Liver (tissue), 9 donors: Measurements from ENCODE around the gene KRTDAP. TPM values are rescaled to one million over a fixed set of nuclear protein-coding genes. Genes with fewer than 3 reads are reported as not detected.

Experiments
- DNase-seq: peaks from one replicate; pipeline ENCODE4 v3.0.0-alpha.2; 2017; ENCODE audit warnings: low spot score
- H3K27ac ChIP-seq, 2 donors: one replicate each; pipeline ENCODE4 v1.7.0; 2013; ENCODE audit warnings: inconsistent platforms in 2 of 2, low read length in 2 of 2, control low read depth in 1 of 2, low read depth in 1 of 2, mild to moderate bottlenecking in 1 of 2
- H3K27me3 ChIP-seq, 4 donors: one replicate each; pipeline versions ENCODE4 v1.6.1 to v1.7.0; 2013; ENCODE audit warnings: low read length in 3 of 4, inconsistent platforms in 1 of 4, mild to moderate bottlenecking in 1 of 4, moderate library complexity in 1 of 4; ENCODE audit not compliant: control insufficient read depth in 4 of 4, insufficient read depth in 4 of 4
- H3K36me3 ChIP-seq, 4 donors: one replicate each; pipeline versions ENCODE4 v1.6.1 to v1.7.0; 2013; ENCODE audit warnings: low read length in 3 of 4, mild to moderate bottlenecking in 3 of 4, low read depth in 1 of 4, moderate library complexity in 1 of 4; ENCODE audit not compliant: control insufficient read depth in 4 of 4, insufficient read depth in 3 of 4
- H3K4me1 ChIP-seq, 4 donors: one replicate each; pipeline versions ENCODE4 v1.6.1 to v1.7.0; 2013; ENCODE audit warnings: low read length in 3 of 4, mild to moderate bottlenecking in 3 of 4, moderate library complexity in 1 of 4; ENCODE audit not compliant: control insufficient read depth in 4 of 4, insufficient read depth in 4 of 4
- H3K4me3 ChIP-seq, 3 donors: one replicate each; pipeline versions ENCODE4 v1.6.1 to v1.7.0; 2013; ENCODE audit warnings: low read length in 3 of 3, control low read depth in 1 of 3, low read depth in 1 of 3, mild to moderate bottlenecking in 1 of 3
- H3K9ac ChIP-seq, 2 donors: one replicate each; pipeline ENCODE4 v1.7.0; 2013; ENCODE audit warnings: low read length in 2 of 2, mild to moderate bottlenecking in 2 of 2, moderate library complexity in 2 of 2, control low read depth in 1 of 2, low read depth in 1 of 2
- H3K9me3 ChIP-seq, 4 donors: one replicate each; pipeline versions ENCODE4 v1.6.1 to v1.7.0; 2013; ENCODE audit warnings: low read length in 3 of 4; ENCODE audit not compliant: control insufficient read depth in 4 of 4
- ATF3 ChIP-seq: IDR thresholded peaks from 2 replicates; pipeline ENCODE4 v1.6.1; 2016; ENCODE audit warnings: antibody characterized with exemption
- CTCF ChIP-seq: fragments of 150-350 bp; IDR thresholded peaks from 2 replicates; pipeline ENCODE4 v1.5.1; 2017; ENCODE audit warnings: improper control_type of control experiment, low read depth, low read length; ENCODE audit not compliant: missing input control
- EGR1 ChIP-seq, 2 donors: IDR thresholded peaks; 2 replicates each; pipeline ENCODE4 v1.6.1; 2016 to 2018; ENCODE audit warnings: antibody characterized with exemption in 2 of 2, low read depth in 2 of 2
- FOXA1 ChIP-seq: IDR thresholded peaks from 2 replicates; pipeline ENCODE4 v1.6.1; 2016; ENCODE audit warnings: antibody characterized with exemption
- FOXA2 ChIP-seq: IDR thresholded peaks from 2 replicates; pipeline ENCODE4 v1.6.1; 2016; ENCODE audit warnings: antibody characterized with exemption
- GABPA ChIP-seq, 2 donors: IDR thresholded peaks in 1 of 2; conservative IDR thresholded peaks in 1 of 2; 2 replicates each; pipeline ENCODE4 v1.6.1; 2016; ENCODE audit warnings: antibody characterized with exemption in 2 of 2, mild to moderate bottlenecking in 1 of 2, moderate library complexity in 1 of 2
- HNF4A ChIP-seq, 2 donors: conservative IDR thresholded peaks; 2 replicates each; pipeline ENCODE4 v1.6.1; 2016; ENCODE audit warnings: antibody characterized with exemption in 2 of 2, mild to moderate bottlenecking in 2 of 2
- HNF4G ChIP-seq: IDR thresholded peaks from 2 replicates; pipeline ENCODE4 v1.6.1; 2016; ENCODE audit warnings: antibody characterized with exemption
- JUND ChIP-seq, 2 donors: IDR thresholded peaks; 2 replicates each; pipeline ENCODE4 v1.6.1; 2016; ENCODE audit warnings: antibody characterized with exemption in 2 of 2
- MAX ChIP-seq: IDR thresholded peaks from 2 replicates; pipeline ENCODE4 v1.6.1; 2016; ENCODE audit warnings: antibody characterized with exemption
- NR2F2 ChIP-seq: IDR thresholded peaks from 2 replicates; pipeline ENCODE4 v1.6.1; 2016; ENCODE audit warnings: antibody characterized with exemption
- RAD21 ChIP-seq, 2 donors: IDR thresholded peaks; 2 replicates each; pipeline ENCODE4 v1.6.1; 2016; ENCODE audit warnings: antibody characterized with exemption in 2 of 2, mild to moderate bottlenecking in 2 of 2
- REST ChIP-seq: IDR thresholded peaks from 2 replicates; pipeline ENCODE4 v1.6.1; 2016; ENCODE audit warnings: antibody characterized with exemption, mild to moderate bottlenecking
- RXRA ChIP-seq, 2 donors: IDR thresholded peaks; 2 replicates each; pipeline ENCODE4 v1.6.1; 2017 to 2018; ENCODE audit warnings: antibody characterized with exemption in 2 of 2, mild to moderate bottlenecking in 1 of 2
- SP1 ChIP-seq: IDR thresholded peaks from 2 replicates; pipeline ENCODE4 v1.6.1; 2018; ENCODE audit warnings: antibody characterized with exemption, mild to moderate bottlenecking
- TAF1 ChIP-seq: conservative IDR thresholded peaks from 2 replicates; pipeline ENCODE4 v1.6.1; 2016; ENCODE audit warnings: antibody characterized with exemption, mild to moderate bottlenecking
- YY1 ChIP-seq: IDR thresholded peaks from 2 replicates; pipeline ENCODE4 v1.6.1; 2016; ENCODE audit warnings: antibody characterized with exemption, mild to moderate bottlenecking
- ZBTB33 ChIP-seq: IDR thresholded peaks from 2 replicates; pipeline ENCODE4 v1.6.1; 2016; ENCODE audit warnings: antibody characterized with exemption
- WGBS: extraction: QIAGEN DNeasy Blood & Tissue Kit; methylation state at CpG from one replicate; pipeline ENCODE4 v1.1.7; 2013; 5-methylcytosine and 5-hydroxymethylcytosine counted together
- polyA plus RNA-seq, 2 donors: library from polyadenylated mRNA; stranded (reverse) in 1 of 2; unstranded in 1 of 2; fragments of 200-250 nt in 1 of 2; fragments of >200 nt in 1 of 2; fragmentation: Nextera tagmentation in 1 of 2; extraction: Ambion mirVana in 1 of 2; gene quantifications; one replicate each; pipeline versions ENCODE4 v1.2.1 to v1.2.3, GENCODE V29; 2013 to 2015
- total RNA-seq, 2 donors: library from RNA; depleted of rRNA; stranded (reverse); fragments of >200 nt; gene quantifications; one replicate each; pipeline ENCODE4 v1.2.3, GENCODE V29; 2014
- donor health status: healthy.
- donor health status: healthy.
- donor health status: healthy.
- donor health status: healthy.
- donor health status: healthy.

Gene KRTDAP
- total and polyA plus RNA-seq, 4 donors, result not detected

GRCh38 chr19:35529241-35530218 is 39.3 kb upstream of the KRTDAP start:
- 59% methylated on average over 19 of the region's 19 CpGs for WGBS

More at GRCh38 chr19:35529241-35530218, 39.3 kb upstream of the KRTDAP start:
- DNase-seq, result no peak
- Histone ChIP-seq H3K4me3 (no peak overlapping the region), H3K36me3 (no peaks in the 10 kb centered on the region), H3K27me3 (peaks cover 0 to 5% (median 1%) of the 10 kb centered on the region in 4 donors), H3K9me3 (no peaks in the 10 kb centered on the region), H3K9ac (no peak overlapping the region), H3K4me1 (peaks cover 0 to 7% (median 0%) of the 10 kb centered on the region in 4 donors), H3K27ac (no peak overlapping the region)
- TF ChIP-seq JUND (IDR thresholded peaks at IDR 0.05) (no peak), CTCF (no peak), RXRA (IDR thresholded peaks at IDR 0.05) (no peak), ATF3 (no peak), FOXA2 (no peak), YY1 (no peak), GABPA (IDR thresholded peaks at IDR 0.05 in 1 of 2, conservative IDR thresholded peaks at IDR 0.05 in 1 of 2) (no peak), MAX (no peak), HNF4G (no peak), ZBTB33 (no peak), NR2F2 (no peak), SP1 (no peak), HNF4A (conservative IDR thresholded peaks at IDR 0.05) (no peak), FOXA1 (no peak), TAF1 (no peak), EGR1 (IDR thresholded peaks at IDR 0.05; ENCODE audit: low read depth in 2 of 2) (no peak), REST (no peak), RAD21 (IDR thresholded peaks at IDR 0.05) (no peak)
